ENCODE data around the gene RFTN1.

GRCh38 chr3:16289144-16289889 lies 224.2 kb downstream of the RFTN1 start:
- TF ChIP-seq CTCF (IDR thresholded peaks at IDR 0.05) (no peak), EZH2 (IDR thresholded peaks at IDR 0.05) (no peak)
